AG09319 (cell line): ENCODE results near the gene PNKP.

Experiments used
- DNase-seq: peaks from one replicate; pipeline ENCODE4 v3.0.0-alpha.2; 2010; ENCODE audit warnings: low read depth; ENCODE audit errors: extremely low read depth
- CTCF ChIP-seq: IDR thresholded peaks from 2 replicates; pipeline ENCODE4 v1.5.1; 2011; ENCODE audit warnings: low read depth, mild to moderate bottlenecking, inconsistent platforms, low read length, moderate library complexity

The PNKP gene

GRCh38 chr19:49845414-49845813 is 22.0 kb downstream of the PNKP start:
- DNase-seq: no peak
- TF ChIP-seq CTCF: no peak

- TF ChIP-seq CTCF: no peak
- no peak for DNase-seq
Measured at GRCh38 chr19:49844138-49845095, 23.0 kb downstream of the PNKP start.

GRCh38 chr19:49843265-49843664 is 24.1 kb downstream of the PNKP start:
- no peak for DNase-seq
- no peak for TF ChIP-seq CTCF

GRCh38 chr19:49840736-49841249 is 26.6 kb downstream of the PNKP start:
- no peak for DNase-seq
- no peak for TF ChIP-seq CTCF

- TF ChIP-seq CTCF: no peak
- no peak for DNase-seq
Measured at GRCh38 chr19:49840321-49840720, 27.1 kb downstream of the PNKP start.

GRCh38 chr19:49839713-49840112 is 27.7 kb downstream of the PNKP start:
- DNase-seq: no peak
- TF ChIP-seq CTCF: no peak

- DNase-seq: no peak
- TF ChIP-seq CTCF: no peak
Measured at GRCh38 chr19:49838885-49839588, 28.3 kb downstream of the PNKP start.
